HCT116 (cell line): Measurements from ENCODE around the gene STRN3. TPM values are rescaled to one million over a fixed set of nuclear protein-coding genes. Genes with fewer than 3 reads are reported as not detected.

Source experiments
- ATAC-seq: fragments of 200-7000 bp; cut with Tn5 transposase; 2 replicates; pipeline ENCODE4 v1.9.1; 2020; ENCODE audit warnings: mild to moderate bottlenecking, moderate library complexity
- BruUV-seq: library from RNA; stranded (reverse); fragments of 400-500 nt; replicated peaks from 2 replicates; lab custom pipeline; 2021; lab: Mats Ljungman, UMichigan
- CTCF ChIA-PET: fragments of 300-600 bp; sonication (Branson Sonifier 250); formaldehyde crosslinking; loops from one replicate; lab custom pipeline; 2021; ENCODE audit warnings: antibody characterized with exemption; lab: Charles Lee
- POLR2A ChIA-PET: fragments of 300-600, 350-600 bp; sonication (Branson Sonifier 250); formaldehyde crosslinking; loops from one replicate; lab custom pipeline; 2021; ENCODE audit warnings: antibody characterized with exemption; lab: Charles Lee
- RAD21 ChIA-PET, 2 experiments: fragments of 300-600 bp; sonication (Branson Sonifier 250); formaldehyde crosslinking; loops; one replicate each; lab custom pipeline; 2023; ENCODE audit warnings: low total read pairs in 2 of 2; ENCODE audit not compliant: uncharacterized antibody in 2 of 2, unreplicated experiment in 2 of 2, low non-redundant PET in 1 of 2; lab: Charles Lee
- DNase-seq: peaks from one replicate; pipeline ENCODE4 v3.0.0-alpha.2; 2010; ENCODE audit warnings: low read depth, low spot score
- H2AFZ ChIP-seq: fragments of 200-600 bp; shearing (Covaris generic), sonication (generic); 2 replicates; pipeline ENCODE4 v1.6.1; 2017; ENCODE audit warnings: low read depth, mixed run types, mixed read lengths, antibody characterized with exemption, low read length; ENCODE audit not compliant: poor library complexity, severe bottlenecking
- H3K27ac ChIP-seq: 2 replicates; pipeline ENCODE4 v1.5.1; 2012; ENCODE audit warnings: low read depth, low read length
- H3K27me3 ChIP-seq: fragments of 200-600 bp; sonication (generic); 2 replicates; pipeline ENCODE4 v1.6.1; 2016; ENCODE audit warnings: mixed run types, low read length, mixed read lengths; ENCODE audit not compliant: insufficient read depth
- H3K36me3 ChIP-seq, 2 experiments: fragments of 200-500 bp in 1 of 2; fragments of 200-600 bp in 1 of 2; sonication (Bioruptor generic) in 1 of 2; sonication (generic) in 1 of 2; 2 replicates each; pipeline versions ENCODE4 v1.5.1 to v1.6.1; 2014 to 2016; ENCODE audit warnings: low read length in 2 of 2, inconsistent platforms in 1 of 2, mixed read lengths in 1 of 2, mixed run types in 1 of 2; ENCODE audit not compliant: insufficient read depth in 2 of 2, control insufficient read depth in 1 of 2
- H3K4me1 ChIP-seq, 2 experiments: fragments of 200-600 bp in 1 of 2; sonication (generic) in 1 of 2; 2 replicates each; pipeline versions ENCODE4 v1.5.1 to v1.6.1; 2012 to 2017; ENCODE audit warnings: low read length in 2 of 2, inconsistent platforms in 1 of 2, mild to moderate bottlenecking in 1 of 2, mixed read lengths in 1 of 2, mixed run types in 1 of 2, moderate library complexity in 1 of 2; ENCODE audit not compliant: insufficient read depth in 2 of 2, control insufficient read depth in 1 of 2
- H3K4me2 ChIP-seq: fragments of 200-600 bp; sonication (generic); 2 replicates; pipeline ENCODE4 v1.6.1; 2017; ENCODE audit warnings: mixed run types, low read length, mixed read lengths
- H3K4me3 ChIP-seq, 2 experiments: fragments of 200-600 bp in 1 of 2; sonication (generic) in 1 of 2; replicated peaks in 1 of 2; 2 replicates each; pipeline ENCODE4 v1.5.1; 2011 to 2016; ENCODE audit warnings: low read length in 2 of 2, control low read depth in 1 of 2, low read depth in 1 of 2, mild to moderate bottlenecking in 1 of 2, mixed read lengths in 1 of 2, mixed run types in 1 of 2
- H3K79me2 ChIP-seq: fragments of 200-600 bp; sonication (generic); 2 replicates; pipeline ENCODE4 v1.6.1; 2017; ENCODE audit warnings: mild to moderate bottlenecking, mixed run types, low read length, moderate library complexity, mixed read lengths; ENCODE audit not compliant: insufficient read depth
- H3K9ac ChIP-seq: fragments of 200-600 bp; sonication (generic); 2 replicates; pipeline ENCODE4 v1.6.1; 2016; ENCODE audit warnings: low read length, mixed read lengths
- H3K9me2 ChIP-seq: fragments of 200-600 bp; sonication (generic), shearing (Covaris generic); 2 replicates; pipeline ENCODE4 v1.6.1; 2017; ENCODE audit warnings: mixed run types, mild to moderate bottlenecking, moderate library complexity; ENCODE audit not compliant: insufficient read depth
- H3K9me3 ChIP-seq, 2 experiments: fragments of 200-500 bp in 1 of 2; fragments of 200-600 bp in 1 of 2; sonication (Bioruptor generic) in 1 of 2; sonication (generic) in 1 of 2; 2 replicates each; pipeline ENCODE4 v1.6.1; 2014 to 2017; ENCODE audit warnings: low read length in 2 of 2, mixed read lengths in 2 of 2, inconsistent platforms in 1 of 2, low read depth in 1 of 2, mild to moderate bottlenecking in 1 of 2, mixed run types in 1 of 2, moderate library complexity in 1 of 2; ENCODE audit not compliant: control insufficient read depth in 1 of 2, insufficient read depth in 1 of 2
- H4K20me1 ChIP-seq: fragments of 200-600 bp; sonication (generic), shearing (Covaris generic); 2 replicates; pipeline ENCODE4 v1.6.1; 2017; ENCODE audit warnings: mixed run types, mild to moderate bottlenecking, moderate library complexity; ENCODE audit not compliant: insufficient read depth
- CEBPB ChIP-seq: IDR thresholded peaks from 2 replicates; pipeline ENCODE4 v1.6.1; 2012; ENCODE audit warnings: low read depth
- EGR1 ChIP-seq: IDR thresholded peaks from 2 replicates; pipeline ENCODE4 v1.6.1; 2012; ENCODE audit warnings: low read depth
- ELF1 ChIP-seq: IDR thresholded peaks from 2 replicates; pipeline ENCODE4 v1.6.1; 2012; ENCODE audit warnings: low read depth, borderline replicate concordance
- EZH2 ChIP-seq: fragments of 200-600 bp; sonication (generic); IDR thresholded peaks from 2 replicates; pipeline ENCODE4 v1.6.1; 2017; ENCODE audit warnings: antibody characterized with exemption, mixed run types
- EZH2phosphoT487 ChIP-seq: fragments of 200-600 bp; IDR thresholded peaks from 2 replicates; pipeline ENCODE4 v1.6.1; 2018; ENCODE audit warnings: antibody characterized with exemption, borderline replicate concordance
- FOSL1 ChIP-seq: IDR thresholded peaks from 2 replicates; pipeline ENCODE4 v1.6.1; 2012; ENCODE audit warnings: low read depth
- JUND ChIP-seq: IDR thresholded peaks from 2 replicates; pipeline ENCODE4 v1.6.1; 2012
- POLR2A ChIP-seq: IDR thresholded peaks from 2 replicates; pipeline ENCODE4 v1.7.0; 2011; ENCODE audit warnings: borderline replicate concordance; ENCODE audit not compliant: insufficient read depth, insufficient read length; ENCODE audit errors: extremely low read depth
- POLR2AphosphoS5 ChIP-seq: IDR thresholded peaks from 2 replicates; pipeline ENCODE4 v1.6.1; 2011; ENCODE audit warnings: mild to moderate bottlenecking, low read depth, low read length, moderate library complexity
- SP1 ChIP-seq: IDR thresholded peaks from 2 replicates; pipeline ENCODE4 v1.6.1; 2012; ENCODE audit warnings: low read depth
- SRF ChIP-seq: IDR thresholded peaks from 2 replicates; pipeline ENCODE4 v1.6.1; 2012; ENCODE audit warnings: low read depth
- YY1 ChIP-seq: IDR thresholded peaks from 2 replicates; pipeline ENCODE4 v1.6.1; 2011; ENCODE audit warnings: low read length, low read depth, moderate library complexity, mild to moderate bottlenecking; ENCODE audit not compliant: insufficient replicate concordance; ENCODE audit errors: extremely low read depth
- ZFX ChIP-seq: fragments of 450-650 bp; IDR thresholded peaks from 2 replicates; pipeline ENCODE4 v1.6.1; 2017
- ZNF274 ChIP-seq: fragments of 200-500 bp; sonication (Bioruptor generic); IDR thresholded peaks from 2 replicates; pipeline ENCODE4 v1.6.1; 2014; ENCODE audit warnings: mild to moderate bottlenecking, low read depth, low read length, inconsistent platforms
- intact Hi-C: fragments of 100-400 bp; cut with micrococcal nuclease; formaldehyde crosslinking; loops from 2 replicates; pipeline ENCODE4 v1.10.0; 2022
- total RNA-seq: library from RNA; stranded (reverse); gene quantifications from one replicate; pipeline ENCODE4 v1.2.1, GENCODE V29; 2021; ENCODE audit not compliant: unreplicated experiment
- TF ChIP-seq, protein P1 (sequence below): IDR thresholded peaks from 2 replicates; pipeline ENCODE4 v1.6.1; 2012; ENCODE audit warnings: low read depth
- TF ChIP-seq, protein P2 (sequence below): IDR thresholded peaks from 2 replicates; pipeline ENCODE4 v1.6.1; 2011; ENCODE audit warnings: mild to moderate bottlenecking, low read length, moderate library complexity; ENCODE audit not compliant: insufficient replicate concordance; ENCODE audit errors: extremely low read depth

Gene STRN3
- total RNA-seq, 1 experiment from 2014 or later, result 43.4 TPM

DNA sequence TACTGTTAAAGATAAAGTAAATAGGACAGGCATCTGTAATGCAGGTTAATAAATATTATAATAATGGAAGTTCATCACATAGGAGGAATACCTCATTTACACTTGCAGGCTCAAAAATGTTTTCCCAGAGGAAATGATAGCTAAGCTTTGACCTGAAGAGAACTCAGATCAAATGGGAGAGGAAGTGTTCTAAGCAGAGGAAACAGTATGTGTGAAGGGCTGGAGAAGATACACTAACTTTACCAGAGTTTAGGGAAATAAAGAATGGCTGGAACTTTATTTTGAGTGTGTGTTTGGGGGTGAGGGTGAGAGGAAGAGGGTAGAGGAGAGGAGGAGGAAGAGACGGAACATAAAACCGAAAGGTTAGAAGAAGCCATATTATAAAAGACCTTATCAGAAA is 34.8 kb downstream of the STRN3 start:
- no peaks in the 10 kb centered on the region for H3K36me3 ChIP-seq
- CTCF ChIA-PET, result no interaction called here
- H3K27me3 ChIP-seq, result no peaks in the 10 kb centered on the region

More for the DNA sequence above, 34.8 kb downstream of the STRN3 start:
- intact Hi-C loops, result no loop called here
- RAD21 ChIA-PET, result no interaction called here
- no peaks in the 10 kb centered on the region for H3K9me3 ChIP-seq
- H3K4me1 ChIP-seq, result peaks cover 28 to 48% of the 10 kb centered on the region in 2 experiments
- H3K9ac ChIP-seq, result no peak overlapping the region
- H3K79me2 ChIP-seq, result peaks cover 97% of the 10 kb centered on the region
- H3K27ac ChIP-seq, result no peak overlapping the region
- POLR2A ChIA-PET, result no interaction called here
- no peak for ATAC-seq
- H3K4me2 ChIP-seq, result no peak overlapping the region
- no peak for DNase-seq
- no peak overlapping the region for H3K4me3 ChIP-seq
- H3K9me2 ChIP-seq, result no peaks in the 10 kb centered on the region
- BruUV-seq, result no TSS peak
- no peak overlapping the region for H2AFZ ChIP-seq
- TF ChIP-seq SP1 (no peak), FOSL1 (no peak), SRF (no peak), POLR2AphosphoS5 (no peak), ZNF274 (no peak), CEBPB (no peak), YY1 (no peak), ZFX (no peak), JUND (no peak), ELF1 (no peak), EZH2phosphoT487 (no peak), EGR1 (no peak), POLR2A (no peak), EZH2 (no peak)
- TF ChIP-seq, protein P1, sequence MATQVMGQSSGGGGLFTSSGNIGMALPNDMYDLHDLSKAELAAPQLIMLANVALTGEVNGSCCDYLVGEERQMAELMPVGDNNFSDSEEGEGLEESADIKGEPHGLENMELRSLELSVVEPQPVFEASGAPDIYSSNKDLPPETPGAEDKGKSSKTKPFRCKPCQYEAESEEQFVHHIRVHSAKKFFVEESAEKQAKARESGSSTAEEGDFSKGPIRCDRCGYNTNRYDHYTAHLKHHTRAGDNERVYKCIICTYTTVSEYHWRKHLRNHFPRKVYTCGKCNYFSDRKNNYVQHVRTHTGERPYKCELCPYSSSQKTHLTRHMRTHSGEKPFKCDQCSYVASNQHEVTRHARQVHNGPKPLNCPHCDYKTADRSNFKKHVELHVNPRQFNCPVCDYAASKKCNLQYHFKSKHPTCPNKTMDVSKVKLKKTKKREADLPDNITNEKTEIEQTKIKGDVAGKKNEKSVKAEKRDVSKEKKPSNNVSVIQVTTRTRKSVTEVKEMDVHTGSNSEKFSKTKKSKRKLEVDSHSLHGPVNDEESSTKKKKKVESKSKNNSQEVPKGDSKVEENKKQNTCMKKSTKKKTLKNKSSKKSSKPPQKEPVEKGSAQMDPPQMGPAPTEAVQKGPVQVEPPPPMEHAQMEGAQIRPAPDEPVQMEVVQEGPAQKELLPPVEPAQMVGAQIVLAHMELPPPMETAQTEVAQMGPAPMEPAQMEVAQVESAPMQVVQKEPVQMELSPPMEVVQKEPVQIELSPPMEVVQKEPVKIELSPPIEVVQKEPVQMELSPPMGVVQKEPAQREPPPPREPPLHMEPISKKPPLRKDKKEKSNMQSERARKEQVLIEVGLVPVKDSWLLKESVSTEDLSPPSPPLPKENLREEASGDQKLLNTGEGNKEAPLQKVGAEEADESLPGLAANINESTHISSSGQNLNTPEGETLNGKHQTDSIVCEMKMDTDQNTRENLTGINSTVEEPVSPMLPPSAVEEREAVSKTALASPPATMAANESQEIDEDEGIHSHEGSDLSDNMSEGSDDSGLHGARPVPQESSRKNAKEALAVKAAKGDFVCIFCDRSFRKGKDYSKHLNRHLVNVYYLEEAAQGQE, result no peak
- TF ChIP-seq, protein P2, sequence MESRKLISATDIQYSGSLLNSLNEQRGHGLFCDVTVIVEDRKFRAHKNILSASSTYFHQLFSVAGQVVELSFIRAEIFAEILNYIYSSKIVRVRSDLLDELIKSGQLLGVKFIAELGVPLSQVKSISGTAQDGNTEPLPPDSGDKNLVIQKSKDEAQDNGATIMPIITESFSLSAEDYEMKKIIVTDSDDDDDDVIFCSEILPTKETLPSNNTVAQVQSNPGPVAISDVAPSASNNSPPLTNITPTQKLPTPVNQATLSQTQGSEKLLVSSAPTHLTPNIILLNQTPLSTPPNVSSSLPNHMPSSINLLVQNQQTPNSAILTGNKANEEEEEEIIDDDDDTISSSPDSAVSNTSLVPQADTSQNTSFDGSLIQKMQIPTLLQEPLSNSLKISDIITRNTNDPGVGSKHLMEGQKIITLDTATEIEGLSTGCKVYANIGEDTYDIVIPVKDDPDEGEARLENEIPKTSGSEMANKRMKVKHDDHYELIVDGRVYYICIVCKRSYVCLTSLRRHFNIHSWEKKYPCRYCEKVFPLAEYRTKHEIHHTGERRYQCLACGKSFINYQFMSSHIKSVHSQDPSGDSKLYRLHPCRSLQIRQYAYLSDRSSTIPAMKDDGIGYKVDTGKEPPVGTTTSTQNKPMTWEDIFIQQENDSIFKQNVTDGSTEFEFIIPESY, result no peak
- peaks cover 7% of the 10 kb centered on the region; the same call in 1 of the 2 replicates for H4K20me1 ChIP-seq
